ENCODE measurements around the gene CAPG.
"Not testable (repeated sequence)": the region's sequence is repeated elsewhere in the genome, so short reads cannot be mapped to it uniquely, and the experiment has no call there.

CAPG gene

DNA sequence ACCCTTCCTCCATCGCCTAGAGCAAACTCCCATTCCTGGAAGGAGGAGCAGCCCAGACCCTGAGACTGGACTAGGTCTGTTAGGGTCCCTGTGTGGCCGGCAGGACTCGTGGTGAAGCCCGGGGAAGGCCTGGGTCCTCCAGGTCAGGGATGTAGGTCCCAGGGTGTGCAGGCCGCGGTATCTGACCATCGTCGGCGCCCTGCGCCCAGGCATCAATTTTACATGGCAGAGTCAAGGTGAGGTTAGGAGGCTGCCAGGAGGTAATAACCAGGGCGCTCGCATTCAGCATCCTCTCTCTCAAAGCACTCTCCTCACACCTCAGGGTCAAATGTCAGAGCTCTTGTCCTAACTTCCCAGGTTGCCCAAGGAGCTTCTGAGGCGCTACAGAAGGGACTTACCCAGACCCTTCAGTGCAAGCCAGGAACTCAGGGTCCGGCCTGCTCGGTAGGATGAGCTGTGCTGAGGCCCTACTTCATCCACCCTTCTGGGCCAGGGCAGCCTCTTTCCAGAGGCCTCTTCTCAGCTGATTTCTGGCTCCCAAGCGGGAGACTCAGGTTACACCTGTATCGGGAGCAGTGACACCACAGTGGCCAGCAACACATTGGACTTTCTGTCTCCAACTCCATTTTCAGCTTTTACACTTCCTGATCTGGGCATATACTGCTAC, 9.0 kb upstream of the CAPG start:
- no peak for DNase-seq

DNA sequence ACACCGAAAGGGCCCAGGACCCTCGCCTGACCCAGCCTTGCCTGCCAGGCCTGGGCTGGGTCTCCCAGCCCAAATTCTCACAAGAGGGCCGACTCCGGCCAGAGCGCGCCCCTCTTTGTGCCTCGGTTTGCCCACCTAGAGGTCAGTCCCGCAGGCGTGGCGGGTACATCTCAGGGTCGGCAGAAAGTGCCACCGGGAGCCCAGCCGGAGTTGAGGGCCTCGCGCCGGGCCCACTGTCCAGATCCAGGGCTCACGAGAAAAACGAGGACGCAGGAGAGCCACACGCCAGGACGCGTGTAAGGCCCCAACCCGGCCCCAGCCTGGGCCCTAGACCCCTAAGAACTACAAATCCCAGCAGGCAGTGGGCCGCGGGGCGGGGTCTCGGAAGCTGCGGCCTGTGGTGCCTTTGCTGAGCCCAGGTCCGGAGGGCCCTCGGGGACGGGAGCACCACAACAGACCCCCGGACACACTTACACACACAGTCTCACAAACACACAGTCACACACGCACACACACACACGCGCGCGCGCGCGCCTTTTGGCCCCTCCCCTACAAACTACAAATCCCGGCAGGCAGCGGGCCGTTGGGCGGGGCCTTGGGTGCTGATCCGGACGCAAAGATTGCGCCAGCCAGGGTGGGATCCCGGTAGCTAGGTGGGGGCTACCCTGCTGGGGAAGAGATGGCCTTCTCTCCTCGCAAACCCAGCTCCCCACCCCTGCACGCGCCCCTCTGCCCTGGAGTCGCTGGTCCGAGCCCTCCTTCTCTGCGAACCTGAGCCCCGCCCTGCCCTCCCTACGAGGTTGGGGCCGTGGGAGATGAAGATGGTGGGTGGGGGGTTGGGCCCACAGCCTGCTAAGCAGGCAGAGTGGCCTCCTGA, 8.2 kb upstream of the CAPG start, which contains the start of gene SH2D6:
Gene SH2D6, plus strand, starts transcription at position 583 of the 877 bp plus-strand sequence. CDS start 10,752 bp downstream, outside the sequence.
- peak; percentile 88 for DNase-seq

DNA sequence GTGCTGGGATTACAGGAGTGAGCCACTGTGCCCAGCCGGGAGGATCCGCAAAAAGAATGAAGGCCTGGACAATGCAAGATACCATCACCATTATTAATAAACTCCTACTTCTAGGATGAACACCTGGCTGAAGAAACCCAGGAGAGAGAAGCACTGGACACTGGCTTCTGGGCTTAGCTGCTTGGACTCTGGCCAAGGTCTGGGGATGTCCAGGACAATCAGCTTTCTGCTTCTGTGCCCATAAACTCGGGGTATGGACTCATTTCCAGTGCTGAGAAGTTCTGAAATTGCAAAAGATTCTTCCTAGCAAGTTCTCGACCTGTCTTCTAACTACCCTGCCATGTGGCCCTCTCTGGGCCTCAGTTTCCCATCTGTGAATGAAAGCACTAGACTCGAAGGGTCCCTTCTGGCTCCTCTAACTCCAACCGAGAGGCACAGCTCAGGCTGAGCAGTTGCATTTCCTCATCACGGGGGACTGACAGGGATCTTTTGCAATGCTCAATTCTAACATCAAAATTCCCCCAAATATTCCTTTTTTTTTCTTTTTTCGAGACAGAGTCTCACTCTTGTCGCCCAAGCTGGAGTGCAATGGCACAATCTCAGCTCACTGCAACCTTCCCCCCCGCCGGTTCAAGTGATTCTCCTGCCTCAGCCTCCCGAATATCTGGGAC, 5.9 kb upstream of the CAPG start:
- no peak for DNase-seq

DNA sequence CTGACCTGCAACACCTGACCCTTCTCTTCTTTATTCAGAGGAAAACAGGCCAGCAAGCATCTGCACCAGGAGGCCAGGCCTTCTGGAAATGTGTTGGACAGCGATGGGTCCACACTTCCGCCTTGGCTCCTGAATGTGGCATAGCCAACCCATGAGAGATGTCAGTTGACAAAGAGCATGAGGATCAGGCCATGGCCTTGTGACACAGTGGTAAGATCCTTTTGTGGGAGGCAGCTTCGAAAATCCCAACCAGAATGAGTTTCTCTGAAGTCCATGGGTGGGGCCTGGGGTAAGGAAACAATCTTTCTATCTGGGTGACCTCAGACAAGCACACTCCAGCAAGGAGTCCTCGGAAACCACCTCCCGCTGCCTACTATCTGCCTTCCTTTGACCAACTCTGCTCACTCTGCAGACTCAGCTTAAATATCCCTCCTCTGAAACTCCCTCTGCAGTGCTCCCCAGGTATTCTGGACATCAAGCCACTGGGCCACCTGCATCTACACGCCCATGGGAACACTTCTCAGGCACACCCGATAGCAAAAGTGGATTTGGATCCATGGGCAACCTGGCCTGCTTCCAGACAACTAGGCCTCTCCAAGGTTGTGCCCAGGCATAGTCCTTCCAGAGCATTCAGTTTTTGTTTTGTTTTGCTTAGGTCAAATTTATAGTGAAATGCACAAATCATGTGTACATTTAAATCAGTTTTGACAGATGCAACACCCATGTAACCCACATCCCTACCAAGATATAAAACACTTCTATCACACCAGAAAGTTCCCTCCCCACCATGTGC, 4.8 kb upstream of the CAPG start:
- no peak for DNase-seq

DNA sequence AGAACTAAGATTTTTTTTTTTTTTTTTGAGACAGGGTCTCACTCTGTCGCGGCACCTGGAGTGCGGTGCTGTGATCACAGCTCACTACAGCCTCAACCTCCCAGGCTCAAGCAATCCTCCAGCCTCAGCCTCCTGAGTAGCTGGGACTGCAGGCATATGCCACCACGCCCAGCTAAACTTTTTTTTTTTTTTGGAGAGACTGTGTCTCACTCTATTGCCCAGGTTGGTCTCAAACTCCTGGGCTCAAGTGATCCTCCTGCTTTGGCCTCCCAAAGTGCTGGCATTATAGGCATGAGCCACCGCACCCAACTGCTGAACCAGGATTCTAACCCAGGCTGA, 4.2 kb upstream of the CAPG start:
- DNase-seq = not testable (repeated sequence)

DNA sequence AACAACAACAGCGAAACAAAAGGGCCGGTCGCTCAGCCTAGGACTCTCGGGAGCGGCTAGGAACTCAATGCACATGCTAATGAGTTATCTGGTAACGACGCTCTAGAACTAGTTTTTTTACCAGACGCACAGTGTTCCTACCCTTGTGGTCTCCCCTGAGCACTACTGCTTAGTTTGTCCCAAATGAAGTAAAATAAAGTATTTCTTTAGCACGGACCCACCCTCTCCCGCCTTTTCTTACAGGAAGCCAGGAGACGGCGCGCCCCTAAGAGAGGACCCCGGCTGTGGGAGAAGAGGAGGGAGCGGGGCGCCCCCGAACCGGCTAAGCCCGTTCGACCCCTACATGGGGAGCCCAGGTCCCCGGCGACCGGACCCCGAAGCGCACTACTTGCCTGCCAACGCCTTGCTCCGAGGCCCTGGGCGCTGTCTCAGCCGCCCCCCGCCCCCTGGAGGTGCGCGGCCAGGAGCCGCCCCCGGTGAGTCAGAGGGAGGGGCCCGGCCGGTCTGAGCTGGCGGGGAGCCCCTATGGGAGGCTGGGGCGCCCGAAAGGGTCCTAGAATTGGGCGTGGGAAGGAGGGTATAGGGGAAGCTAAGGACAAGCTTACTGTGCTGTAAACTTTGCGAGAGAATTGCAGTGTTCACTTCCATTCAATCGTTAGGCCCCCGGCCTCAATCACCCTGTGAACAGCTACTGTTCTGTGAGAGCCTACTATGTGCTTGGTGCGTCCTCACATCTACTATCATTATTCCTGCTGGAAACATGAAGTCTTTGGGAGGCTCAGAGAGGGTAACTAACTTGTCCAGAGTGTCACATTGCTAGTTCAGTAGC, 3.6 kb upstream of the CAPG start:
- no peak for DNase-seq

DNA sequence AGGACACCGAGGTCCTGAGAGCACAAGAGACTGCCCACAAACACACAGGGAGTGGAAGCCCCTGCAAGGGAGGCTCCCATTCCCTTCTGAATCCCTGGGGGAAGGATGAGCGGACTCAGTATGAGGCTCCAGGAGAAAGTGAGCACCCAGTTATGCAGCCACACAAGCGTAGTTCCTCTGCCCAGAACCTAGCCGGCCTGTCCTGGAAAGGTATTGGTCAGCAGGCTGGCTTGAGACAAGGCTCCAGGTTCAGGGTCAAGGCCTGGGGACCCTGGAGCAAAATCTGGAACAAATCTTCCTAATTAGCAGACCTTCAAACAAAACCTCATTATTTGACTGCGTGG, 1.2 kb upstream of the CAPG start:
- no peak for DNase-seq

DNA sequence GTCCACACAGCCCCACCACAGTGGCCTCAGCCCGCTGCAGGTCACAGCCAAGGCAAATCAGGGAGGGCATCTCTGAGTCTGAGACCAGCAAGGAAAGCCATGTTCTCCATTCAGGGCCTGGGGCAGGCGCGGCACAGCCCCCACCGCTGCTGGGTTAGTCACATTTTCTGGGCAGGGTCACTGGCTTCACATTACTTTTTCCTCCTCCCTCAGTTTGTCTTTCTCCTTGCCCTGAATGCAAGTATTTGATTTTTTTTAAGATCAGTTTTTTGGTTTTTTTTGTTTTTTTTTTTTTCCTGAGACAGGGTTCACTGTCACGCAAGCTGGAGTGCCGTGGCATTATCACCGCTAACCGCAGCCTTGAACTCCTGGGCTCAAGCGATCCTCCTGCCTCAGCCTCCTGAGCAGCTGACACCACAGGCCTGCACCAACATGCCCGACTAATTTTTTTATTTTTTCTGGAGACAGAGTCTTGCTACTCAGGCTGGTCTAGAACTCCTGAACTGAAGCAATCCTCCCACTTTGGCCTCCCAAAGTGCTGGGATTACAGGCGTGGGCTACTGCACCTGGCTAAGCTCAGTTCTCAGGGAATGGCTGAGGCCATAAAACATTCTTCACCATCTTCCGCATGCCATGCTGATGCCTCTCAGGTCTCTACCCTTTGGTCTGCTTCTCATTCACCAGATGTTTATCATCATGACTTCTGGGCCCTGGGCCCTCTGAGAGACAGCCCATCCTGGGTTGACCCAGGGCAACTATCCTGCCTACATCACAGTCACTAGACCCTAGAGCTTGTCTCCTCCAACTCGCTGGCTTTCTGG, 628 bp upstream of the CAPG start:
- no peak for DNase-seq

DNA sequence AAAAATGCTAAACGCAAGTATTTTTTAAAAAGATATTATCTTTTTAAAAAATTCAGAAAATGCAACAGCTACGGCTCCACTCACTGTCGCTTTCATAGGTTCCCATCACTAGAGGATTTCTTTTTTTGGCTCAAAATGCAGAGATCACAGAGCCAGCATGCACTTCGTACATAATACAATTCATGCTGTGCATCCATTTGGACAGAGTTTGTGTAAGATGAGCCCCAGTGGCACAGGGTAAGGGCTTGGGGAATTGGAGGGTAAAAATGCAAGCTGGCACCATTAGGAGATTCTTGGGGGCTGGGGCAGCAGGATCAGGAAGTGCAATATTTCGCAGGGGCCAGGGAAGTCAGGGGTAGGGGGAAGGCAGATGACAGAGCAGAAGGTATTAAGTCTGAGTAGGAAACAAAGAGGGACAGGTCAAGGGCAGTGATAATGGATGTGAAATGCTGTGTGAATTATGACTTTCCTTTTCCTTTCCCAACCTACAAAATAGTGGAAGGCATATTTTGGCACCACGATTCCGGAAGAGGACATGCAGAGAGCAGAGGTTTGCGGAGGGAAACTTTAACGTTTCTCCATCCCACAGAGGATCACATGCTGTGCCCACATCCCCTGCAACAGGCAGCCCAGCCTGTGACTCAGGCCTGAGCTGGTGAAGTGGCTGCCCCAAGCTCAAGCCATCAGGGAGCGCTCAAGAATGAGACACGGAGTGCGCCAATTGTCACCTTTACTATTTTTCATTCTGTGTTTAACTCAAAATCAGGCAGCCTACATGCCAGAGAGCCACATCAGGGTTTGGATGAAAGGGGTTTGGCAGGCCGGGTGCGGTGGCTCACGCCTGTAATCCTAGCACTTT, 4.7 kb downstream of the CAPG start:
- peak; percentile 89 for DNase-seq

DNA sequence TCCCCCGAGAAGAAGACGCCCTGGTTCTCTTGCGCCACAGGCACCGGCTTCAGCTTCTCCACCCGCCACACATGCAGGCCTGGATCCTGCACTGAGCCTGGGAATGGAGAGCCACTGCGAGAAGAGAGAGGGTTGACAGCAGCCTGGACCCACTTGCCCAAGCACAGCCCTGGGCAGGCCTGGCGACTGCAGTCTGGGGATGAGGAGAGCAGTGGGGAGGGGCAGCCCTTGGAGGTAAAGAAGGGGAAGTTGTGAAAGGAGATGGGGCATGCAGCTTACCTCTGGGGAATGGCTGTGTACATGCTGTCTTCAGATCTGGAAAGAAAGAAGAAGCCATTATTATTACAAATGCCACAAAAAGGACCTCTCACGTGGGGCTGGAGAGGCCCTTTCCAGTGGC, 8.3 kb downstream of the CAPG start:
- DNase-seq = no peak

DNA sequence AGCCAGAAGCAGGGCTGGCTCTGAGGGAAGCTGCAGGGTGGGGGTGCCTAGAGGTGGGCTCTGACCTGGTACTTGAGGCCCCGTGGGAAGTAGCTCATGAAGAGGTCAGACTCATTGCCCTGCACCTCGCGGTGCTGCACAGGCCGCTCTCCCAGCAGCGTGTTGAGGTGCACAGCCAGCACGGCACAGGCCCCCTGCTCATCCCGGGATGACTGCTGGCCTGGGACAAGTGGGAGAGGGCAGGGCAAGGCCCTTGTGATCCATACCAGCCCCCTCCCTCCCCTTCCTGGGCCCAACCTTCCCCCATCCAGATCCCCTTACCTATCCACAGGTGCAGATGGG, 8.7 kb downstream of the CAPG start:
- no peak for DNase-seq

DNA sequence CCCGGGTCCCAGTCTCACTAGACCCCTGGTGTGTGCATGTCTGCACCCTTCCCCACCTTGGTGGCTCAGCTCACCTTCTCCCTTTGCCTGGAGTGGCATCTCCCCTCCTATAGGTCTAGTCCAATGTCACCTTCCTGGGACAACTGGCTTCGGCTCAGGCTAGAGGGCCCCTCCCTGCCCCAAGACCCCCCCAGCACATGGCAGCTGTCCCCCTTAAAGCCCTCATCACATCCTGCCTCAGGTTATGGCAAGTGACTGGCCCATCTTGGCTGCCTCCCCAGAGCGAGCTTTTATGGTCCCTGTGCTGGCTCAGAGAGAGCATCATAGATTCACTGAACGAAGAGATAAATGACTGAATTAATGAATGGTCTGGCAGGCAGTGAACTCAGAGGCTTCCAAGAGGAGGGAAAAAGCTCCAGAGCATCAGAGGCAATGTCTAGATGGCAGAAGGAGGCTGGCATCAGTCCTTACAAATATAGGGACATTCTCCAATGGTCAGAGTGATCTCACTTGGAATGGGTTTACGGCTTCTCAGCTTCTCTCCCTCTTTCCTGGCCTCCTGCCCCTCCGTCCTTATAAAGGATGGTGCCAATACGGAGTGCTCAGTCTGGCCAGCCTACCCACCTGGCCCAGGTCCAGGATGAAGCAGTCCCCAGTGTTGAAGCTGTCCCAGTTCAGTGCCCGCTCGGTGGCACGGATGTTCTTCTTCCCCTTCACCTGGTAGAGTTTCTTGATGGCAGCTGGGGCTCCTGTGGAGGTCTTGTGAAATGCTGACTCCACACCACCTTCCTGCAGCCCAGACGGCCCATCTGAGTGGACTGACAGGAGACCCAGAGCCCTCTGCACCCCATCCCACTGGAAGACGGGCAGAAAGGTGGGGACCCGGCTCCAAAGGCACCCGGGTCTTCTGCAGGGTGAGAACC, 9.4 kb downstream of the CAPG start:
- DNase-seq = no peak

DNA sequence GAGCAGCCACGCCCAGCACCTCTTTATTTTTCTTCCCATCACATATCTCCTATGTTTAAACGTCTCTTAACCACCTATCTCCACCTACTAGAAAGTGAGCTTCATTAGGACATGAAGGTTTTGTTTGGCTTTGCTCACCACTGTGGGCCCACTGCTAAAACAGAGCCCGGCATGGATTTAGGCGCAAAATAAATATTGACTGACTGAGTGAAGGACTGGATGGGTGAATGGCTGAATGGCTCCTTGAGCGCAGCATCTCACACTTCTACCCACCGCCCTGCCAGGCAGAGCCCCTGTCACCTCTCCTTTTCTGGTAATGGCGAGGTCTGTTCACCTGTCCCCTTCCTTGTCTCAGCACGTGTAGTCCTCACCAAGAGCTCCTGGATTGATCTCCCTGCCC, 10.1 kb downstream of the CAPG start:
- no peak for DNase-seq

DNA sequence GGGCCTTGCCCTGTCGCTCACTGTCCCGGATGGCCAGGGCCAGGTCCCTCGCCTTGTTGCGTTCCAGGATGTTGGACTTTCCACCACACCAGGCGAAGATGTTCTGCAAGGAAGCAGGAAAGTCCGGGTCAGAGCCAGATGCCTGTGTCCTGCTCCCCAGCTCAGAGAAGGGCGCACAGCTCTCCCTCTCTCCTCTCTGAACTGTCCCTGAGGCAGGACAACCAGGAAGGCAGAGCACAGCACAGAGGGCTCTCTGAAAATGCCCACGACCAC, 11.0 kb downstream of the CAPG start:
- DNase-seq = no peak

DNA sequence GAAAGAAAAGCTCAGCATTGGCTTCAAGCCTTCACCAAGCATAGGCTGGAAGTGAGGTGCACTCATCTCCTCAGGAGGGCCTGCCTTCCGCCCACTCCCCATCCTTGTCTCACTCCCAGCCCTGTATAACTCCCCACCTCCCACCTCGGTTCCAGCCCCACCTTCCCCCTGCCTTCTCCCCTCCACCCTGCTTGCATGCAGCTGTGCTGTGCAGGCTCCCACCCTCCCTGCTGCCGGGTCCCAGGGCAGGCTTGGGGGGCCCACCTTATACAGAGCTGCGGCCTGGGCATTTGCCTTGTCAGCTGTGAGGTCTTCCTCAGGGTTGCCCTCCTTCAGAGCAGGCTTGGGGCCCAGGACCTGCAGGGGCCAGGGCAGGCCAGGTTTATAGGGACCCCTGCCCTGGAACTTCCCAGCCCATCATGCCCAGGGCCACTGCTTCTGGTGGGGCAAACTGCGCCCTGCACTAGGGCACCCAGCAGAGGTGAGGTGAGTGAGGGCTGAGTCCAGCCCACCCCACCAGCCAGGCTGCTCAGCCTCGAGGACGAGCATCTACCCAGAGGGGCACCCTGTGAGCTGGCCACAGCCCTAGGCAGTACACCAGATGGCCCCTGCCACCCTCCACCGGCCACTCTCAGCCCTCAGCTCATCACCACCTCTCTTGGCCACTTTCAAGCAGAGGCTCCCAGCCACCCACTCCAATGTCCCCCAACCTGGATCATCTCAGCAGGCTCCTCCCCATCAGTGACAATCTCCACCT, 11.6 kb downstream of the CAPG start:
- no peak for DNase-seq

DNA sequence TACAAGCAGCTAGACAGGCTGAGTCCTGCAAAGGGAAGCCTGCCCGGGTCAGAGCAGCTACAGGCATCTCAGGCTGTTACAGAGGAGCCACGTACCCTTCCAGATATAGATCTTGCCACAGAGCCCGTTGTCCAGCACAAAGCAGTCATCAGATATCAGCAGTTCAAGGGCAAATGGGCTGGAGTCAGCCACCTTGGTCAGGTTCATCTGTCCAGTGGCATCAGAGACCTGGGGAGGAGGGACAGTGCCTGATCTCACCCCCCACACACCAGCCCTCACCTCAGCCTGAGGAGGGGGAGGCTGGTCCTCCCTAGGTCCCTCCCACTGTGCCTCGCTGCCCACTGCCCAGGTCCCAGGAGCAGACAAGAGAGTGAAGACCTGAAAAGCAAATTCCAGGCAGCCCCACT, 12.2 kb downstream of the CAPG start:
- DNase-seq = no peak

DNA sequence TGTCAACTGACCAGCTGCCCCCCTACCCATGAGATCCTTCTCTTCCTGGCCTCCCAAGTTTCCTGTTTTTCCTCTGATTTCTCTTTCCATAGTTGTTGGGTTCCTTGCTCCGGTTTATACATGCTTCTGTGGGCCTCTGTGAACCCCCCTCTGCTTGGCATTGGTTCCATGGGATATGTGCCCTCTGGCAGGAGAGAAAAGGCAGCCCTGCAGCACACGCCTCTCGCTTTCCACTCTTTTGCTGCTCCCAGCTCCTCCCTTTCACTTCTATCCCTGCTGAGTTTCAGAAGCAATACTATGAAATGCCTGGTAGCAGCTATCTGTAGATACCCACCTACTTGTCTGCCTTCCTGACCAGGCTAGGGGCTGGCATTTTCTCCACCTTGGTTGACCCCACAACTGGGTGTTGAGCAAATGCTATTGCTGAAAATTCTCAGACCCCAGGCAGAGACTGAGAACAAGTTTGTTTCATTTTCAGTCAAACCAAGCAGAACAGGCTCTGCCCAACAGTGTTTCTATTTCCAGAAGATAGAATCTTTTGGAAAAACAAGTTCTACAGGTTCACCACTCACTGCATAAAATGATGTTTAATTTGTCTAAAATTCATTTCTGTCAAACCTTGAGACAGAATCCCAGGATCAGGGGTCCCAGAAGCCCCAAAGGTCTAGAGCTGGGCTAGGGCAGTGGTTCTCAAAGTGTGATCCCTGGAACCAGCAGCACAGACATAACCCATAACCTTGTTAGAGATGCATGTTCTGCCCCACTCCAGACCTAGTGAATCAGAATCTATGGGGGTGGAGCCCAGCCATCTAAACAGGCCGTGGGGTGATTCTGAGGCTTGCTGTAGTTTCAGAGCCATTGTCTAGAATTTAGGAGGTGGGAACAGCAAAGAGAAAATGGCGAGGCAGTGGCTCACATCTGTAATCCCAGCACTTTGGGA, 13.4 kb downstream of the CAPG start:
- DNase-seq = no peak

Measured in NCI-H1694 treated with DMSO at 0.1 percent for 48 hours (cell line).